Epithelial cell of esophagus (primary cell): ENCODE results near the gene RPS6KB2.

ENCODE experiments used
- DNase-seq: peaks from one replicate; pipeline ENCODE4 v3.0.0; 2010; ENCODE audit warnings: low read depth
- H3K4me3 ChIP-seq: 2 replicates; pipeline ENCODE4 v1.5.1; 2011; ENCODE audit warnings: mild to moderate bottlenecking, low read length, control low read depth
- CTCF ChIP-seq: IDR thresholded peaks from 2 replicates; pipeline ENCODE4 v1.5.1; 2011; ENCODE audit warnings: low read depth, mild to moderate bottlenecking, low read length, control low read depth, inconsistent platforms; ENCODE audit not compliant: insufficient read depth; ENCODE audit errors: missing control alignments

The RPS6KB2 gene

GRCh38 chr11:67437082-67437808 lies 9.0 kb downstream of the RPS6KB2 start, which contains the start of gene PTPRCAP:
Gene PTPRCAP (minus strand): TSS chr11:67437682. CDS start chr11:67437619, 63 bp downstream.
- no peak for DNase-seq
- no peak within 1 kb of the TSS for H3K4me3 ChIP-seq
- no peak for TF ChIP-seq CTCF

GRCh38 chr11:67437809-67438157 lies 9.5 kb downstream of the RPS6KB2 start:
- H3K4me3 ChIP-seq, result no peak overlapping the region
- no peak for TF ChIP-seq CTCF
- no peak for DNase-seq

- no peak overlapping the region for H3K4me3 ChIP-seq
- no peak for DNase-seq
- TF ChIP-seq CTCF, result no peak
These were observed 10.0 kb downstream of the RPS6KB2 start for GRCh38 chr11:67438158-67438902.

- DNase-seq, result peak; percentile 53
- TF ChIP-seq CTCF, result peak; percentile 34
- H3K4me3 ChIP-seq, result no peak overlapping the region
These were observed 11.3 kb downstream of the RPS6KB2 start for GRCh38 chr11:67439321-67440228.

GRCh38 chr11:67440229-67441097 lies 12.2 kb downstream of the RPS6KB2 start:
- DNase-seq, result no peak
- TF ChIP-seq CTCF, result no peak
- no peak overlapping the region for H3K4me3 ChIP-seq

- DNase-seq, result no peak
These were observed 12.8 kb downstream of the RPS6KB2 start for GRCh38 chr11:67441098-67441563.

More at GRCh38 chr11:67441098-67441563, 12.8 kb downstream of the RPS6KB2 start:
- TF ChIP-seq CTCF, result no peak
- H3K4me3 ChIP-seq, result no peak overlapping the region
